K562 (cell line): ENCODE data around the gene TLR1. TPM values are rescaled to one million over a fixed set of nuclear protein-coding genes. Genes with fewer than 3 reads are reported as not detected.
A peak's percentile ranks its signal among the peaks of the same experiment; 100 is the strongest.

ENCODE experiments used
- ATAC-seq: fragments of 200-7000 bp; cut with Tn5 transposase; 3 replicates; pipeline ENCODE4 v1.9.1; 2020; ENCODE audit warnings: moderate library complexity
- BruUV-seq: library from RNA; stranded (reverse); fragments of 400-500 nt; replicated peaks from 2 replicates; lab custom pipeline; 2021; lab: Mats Ljungman, UMichigan
- CTCF ChIA-PET: fragments of 300-600 bp; formaldehyde crosslinking; extraction: SDS; loops from one replicate; lab custom pipeline; 2021; ENCODE audit warnings: low intra/inter-chr PET ratio; lab: Yijun Ruan, JAX
- POLR2A ChIA-PET: fragments of 300-600, 350-650 bp; sonication (Branson Sonifier 250); formaldehyde crosslinking; extraction: SDS; loops from one replicate; lab custom pipeline; 2021; ENCODE audit warnings: antibody characterized with exemption, inconsistent platforms; lab: Yijun Ruan, JAX
- DNase-seq, 4 experiments: peaks; one replicate each; pipeline versions ENCODE4 v3.0.0 to v3.0.0-alpha.2; 2011 to 2018; ENCODE audit warnings: low spot score in 3 of 4, mixed read lengths in 3 of 4; ENCODE audit errors: extremely low read depth in 1 of 4
- FAIRE-seq: peaks from 2 replicates; lab custom pipeline; 2011; peaks lifted over from hg19 to GRCh38; lab: Jason Lieb, UNC
- H2AFZ ChIP-seq: 2 replicates; pipeline ENCODE4 v1.6.0; 2011; ENCODE audit warnings: low read depth, low read length, control low read depth, inconsistent platforms
- H3K27ac ChIP-seq: fragments of 200-600 bp; 3 replicates; pipeline ENCODE4 v1.8.0; 2011; ENCODE audit warnings: low read depth, mild to moderate bottlenecking, control low read depth, inconsistent platforms, low read length, moderate library complexity, mixed read lengths; ENCODE audit errors: extremely low read depth
- H3K27me3 ChIP-seq, 2 experiments: fragments of 300-600 bp in 1 of 2; 2 replicates in 1 of 2; 3 replicates in 1 of 2; pipeline versions ENCODE4 v1.6.0 to v1.8.0; 2011; ENCODE audit warnings: inconsistent platforms in 2 of 2, low read length in 2 of 2, mild to moderate bottlenecking in 1 of 2, mixed read lengths in 1 of 2, moderate library complexity in 1 of 2; ENCODE audit not compliant: control insufficient read depth in 2 of 2, insufficient read depth in 2 of 2
- H3K36me3 ChIP-seq: fragments of 300-600 bp; 3 replicates; pipeline ENCODE4 v1.8.0; 2011; ENCODE audit warnings: mild to moderate bottlenecking, low read length, inconsistent platforms; ENCODE audit not compliant: control insufficient read depth, insufficient read depth
- H3K4me1 ChIP-seq, 2 experiments: fragments of 200-600 bp in 1 of 2; replicated peaks in 1 of 2; 2 replicates in 1 of 2; 3 replicates in 1 of 2; pipeline versions ENCODE4 v1.5.1 to v1.8.0; 2011; ENCODE audit warnings: inconsistent platforms in 2 of 2, low read length in 2 of 2, mild to moderate bottlenecking in 1 of 2, mixed read lengths in 1 of 2, moderate library complexity in 1 of 2; ENCODE audit not compliant: control insufficient read depth in 2 of 2, insufficient read depth in 2 of 2
- H3K4me2 ChIP-seq: 2 replicates; pipeline ENCODE4 v1.6.1; 2011; ENCODE audit warnings: low read length, control low read depth, inconsistent platforms, mixed read lengths; ENCODE audit not compliant: insufficient read depth
- H3K4me3 ChIP-seq: fragments of 200-600 bp; sonication (generic), shearing (Covaris generic); 2 replicates; pipeline ENCODE4 v1.5.1; 2016; ENCODE audit warnings: control low read depth, inconsistent platforms
- H3K79me2 ChIP-seq: fragments of 200-600 bp; 3 replicates; pipeline ENCODE4 v1.8.0; 2011; ENCODE audit warnings: low read length, inconsistent platforms; ENCODE audit not compliant: control insufficient read depth, insufficient read depth
- H3K9ac ChIP-seq, 2 experiments: 2 replicates each; pipeline versions ENCODE4 v1.6.0 to v1.6.1; 2011; ENCODE audit warnings: low read depth in 2 of 2, low read length in 2 of 2, control low read depth in 1 of 2, inconsistent platforms in 1 of 2, mild to moderate bottlenecking in 1 of 2, mixed read lengths in 1 of 2; ENCODE audit not compliant: insufficient read depth in 1 of 2
- H3K9me1 ChIP-seq: one replicate; pipeline ENCODE4 v1.6.0; 2011; ENCODE audit warnings: inconsistent platforms, mild to moderate bottlenecking, low read length, moderate library complexity; ENCODE audit not compliant: control insufficient read depth, insufficient read depth
- H3K9me3 ChIP-seq: replicated peaks from 2 replicates; pipeline ENCODE4 v1.5.1; 2011; ENCODE audit warnings: low read depth, low read length, inconsistent platforms; ENCODE audit not compliant: control insufficient read depth, insufficient read depth
- H4K20me1 ChIP-seq: replicated peaks from 2 replicates; pipeline ENCODE4 v1.6.1; 2011; ENCODE audit warnings: low read length, inconsistent platforms, mixed read lengths; ENCODE audit not compliant: control insufficient read depth, insufficient read depth
- CTCF ChIP-seq, 3 experiments: IDR thresholded peaks in 2 of 3; conservative IDR thresholded peaks in 1 of 3; 2 replicates each; pipeline ENCODE4 v1.5.1; 2011 to 2012; ENCODE audit warnings: low read length in 3 of 3, mild to moderate bottlenecking in 3 of 3, control low read depth in 2 of 3, improper control_type of control experiment in 1 of 3, inconsistent platforms in 1 of 3, low read depth in 1 of 3, mixed read lengths in 1 of 3, moderate library complexity in 1 of 3; ENCODE audit not compliant: insufficient read depth in 2 of 3
- HOXB6 ChIP-seq: fragments of 250-450 bp; sonication (Bioruptor Pico); IDR thresholded peaks from 2 replicates; pipeline ENCODE4 v1.5.1; 2022; ENCODE audit warnings: mild to moderate bottlenecking, borderline replicate concordance
- RAD21 ChIP-seq, 2 experiments: fragments of 250-450 bp in 1 of 2; fragments of 450-650 bp in 1 of 2; sonication (Bioruptor Pico) in 1 of 2; formaldehyde crosslinking in 1 of 2; IDR thresholded peaks in 1 of 2; conservative IDR thresholded peaks in 1 of 2; 2 replicates each; pipeline versions ENCODE4 v1.4.0 to v1.8.0; 2020 to 2022; ENCODE audit warnings: mild to moderate bottlenecking in 2 of 2, moderate library complexity in 1 of 2
- REST ChIP-seq, 2 experiments: fragments of 450-650 bp; formaldehyde crosslinking in 1 of 2; IDR thresholded peaks; 2 replicates each; pipeline versions ENCODE4 v1.4.0 to v1.6.1; 2014 to 2020; ENCODE audit warnings: mild to moderate bottlenecking in 2 of 2, borderline replicate concordance in 1 of 2, low read depth in 1 of 2
- TAF1 ChIP-seq: IDR thresholded peaks from 2 replicates; pipeline ENCODE4 v1.6.1; 2011; ENCODE audit warnings: mild to moderate bottlenecking, low read length, moderate library complexity; ENCODE audit not compliant: insufficient read depth, control insufficient read depth, severe bottlenecking; ENCODE audit errors: extremely low read depth
- ZNF146 ChIP-seq: IDR thresholded peaks from one replicate; pipeline ENCODE4 v1.6.1; 2018; ENCODE audit warnings: missing compliant biosample characterization; ENCODE audit not compliant: unreplicated experiment
- WGBS: fragments of 100-300 bp; shearing (Covaris generic); methylation state at CpG from one replicate; pipeline ENCODE4 v1.1.6; 2016; ENCODE audit warnings: low coverage, mixed read lengths; ENCODE audit not compliant: insufficient coverage; ENCODE audit errors: missing lambda C conversion rate; 5-methylcytosine and 5-hydroxymethylcytosine counted together
- in situ Hi-C: fragments of 300-500 bp; cut with MboI; formaldehyde crosslinking; loops from 4 replicates; pipeline ENCODE4 v1.15.0; 2018; ENCODE audit warnings: inconsistent platforms, mixed read lengths
- intact Hi-C: fragments of 100-400 bp; cut with micrococcal nuclease; formaldehyde crosslinking; loops from 2 replicates; pipeline ENCODE4 v1.14.2; 2022
- polyA plus RNA-seq, 8 experiments: library from polyadenylated mRNA; depleted of rRNA in 4 of 8; stranded (reverse) in 5 of 8; unstranded in 3 of 8; fragments of >200 nt; fragmentation: Nextera tagmentation in 2 of 8; fragmentation: Illumina TruSeq in 1 of 8; extraction: Ambion mirVana in 2 of 8; extraction: Trizol in 1 of 8; gene quantifications; 2 replicates each; pipeline versions ENCODE4 v1.2.1 to v1.2.3, GENCODE V29; 2011 to 2014; ENCODE audit warnings: inconsistent platforms in 1 of 8, missing spikeins in 1 of 8
- total RNA-seq, 7 experiments: library from RNA; depleted of rRNA in 6 of 7; stranded (reverse); fragments of >200 nt in 6 of 7; fragmentation: Illumina TruSeq in 2 of 7; extraction: Trizol in 2 of 7; gene quantifications; 2 replicates each; pipeline versions ENCODE4 v1.2.1 to v1.2.3, GENCODE V29; 2011 to 2021; ENCODE audit warnings: low replicate concordance in 1 of 7

TLR1 gene
- total and polyA plus RNA-seq, 9 of the 15 experiments (the other 6 are each of a cell fraction or from before 2014, with no cell fraction given), result 0.11 to 0.49 (median 0.29) TPM

DNA sequence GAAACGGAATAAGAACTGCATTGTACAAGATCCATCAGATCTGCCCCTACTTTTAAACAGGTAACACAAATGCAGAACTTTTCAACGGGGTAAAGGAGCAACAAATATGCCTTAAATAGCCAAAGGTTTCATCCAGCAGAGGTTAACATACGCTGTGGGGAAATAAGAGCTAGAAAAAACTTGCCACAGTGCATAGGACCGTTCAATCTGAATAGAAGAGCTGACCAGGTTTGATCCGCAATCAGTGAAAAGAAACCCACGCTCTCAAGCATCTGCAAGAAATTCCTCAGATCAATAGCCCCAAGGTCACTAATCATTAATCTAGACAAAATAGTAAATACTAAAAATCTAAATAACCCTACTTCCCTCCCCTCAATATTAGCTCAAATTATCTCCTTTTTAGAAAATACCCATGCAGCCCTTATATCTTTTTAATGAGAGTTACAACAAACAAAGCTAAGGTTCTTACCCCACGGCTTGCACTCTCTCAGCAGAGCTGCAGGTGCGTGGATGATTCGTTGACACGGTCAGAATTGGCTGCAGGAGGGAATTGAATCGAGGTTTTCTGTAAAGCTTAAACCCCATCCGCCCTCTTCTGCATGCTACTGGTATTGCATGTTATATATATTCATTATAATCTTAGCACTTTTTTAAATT, 22.0 kb downstream of the TLR1 start, which contains the start of gene TLR10:
Gene TLR10, minus strand, starts transcription at position 539 of the 657 bp plus-strand sequence. CDS start 7,400 bp downstream, outside the sequence.
- no peak within 1 kb of the TSS for H2AFZ ChIP-seq
- H3K4me2 ChIP-seq, result no peak within 1 kb of the TSS
- peak; percentile 85 for FAIRE-seq
- H3K79me2 ChIP-seq, result no peaks in the 10 kb centered on the region
- TF ChIP-seq REST (IDR thresholded peaks at IDR 0.05; ENCODE audit: borderline replicate concordance), result peak; percentile 47; the same call in 1 of the 2 replicates
- no peak for TF ChIP-seq REST (CRISPR knock-in tag; IDR thresholded peaks at IDR 0.05; ENCODE audit: low read depth)
- peak; percentile 52 to 72 (median 59) for TF ChIP-seq CTCF (IDR thresholded peaks at IDR 0.05 in 2 of 3, conservative IDR thresholded peaks at IDR 0.05 in 1 of 3; ENCODE audit: insufficient read depth in 2 of 3, low read depth in 1 of 3, low read length in 3 of 3)
- no peak for TF ChIP-seq ZNF146
- no peak for TF ChIP-seq TAF1
- TF ChIP-seq RAD21 (CRISPR knock-in tag; conservative IDR thresholded peaks at IDR 0.05 in 1 of 2, IDR thresholded peaks at IDR 0.05 in 1 of 2), result peak; percentile 60 to 71
- no peak for TF ChIP-seq HOXB6 (CRISPR knock-in tag)
- TF ChIP-seq, all 486 proteins: peak for 3
- no peaks in the 10 kb centered on the region for H3K4me1 ChIP-seq
- 4% methylated on average over 12 of the region's 12 CpGs for WGBS
- H3K9me1 ChIP-seq, result no peaks in the 10 kb centered on the region
- H3K9ac ChIP-seq, result no peak within 1 kb of the TSS
- H4K20me1 ChIP-seq, result no peaks in the 10 kb centered on the region
- peaks cover 0 to 9% of the 10 kb centered on the region in 2 experiments; a peak in 3 of 5 replicates for H3K27me3 ChIP-seq
- in situ Hi-C loops (no loop called here), intact Hi-C loops (loop anchor here (2.0 to 5.0 kb wide), 2 partner anchors 75 to 720 kb away; partner anchors contain the start of gene TLR6)
- ChIA-PET POLR2A (interaction anchor here (0.5 to 1.2 kb wide), 5 partner anchors 11 to 224 kb away, joined by 3 to 4 read pairs (median 3); no protein-coding TSS in a partner anchor), CTCF (interaction anchor here (0.5 to 1.9 kb wide), 3 partner anchors 602 to 720 kb away, joined by 3 to 14 read pairs (median 5); no protein-coding TSS in a partner anchor)
- H3K36me3 ChIP-seq, result no peaks in the 10 kb centered on the region
- DNase-seq (peak; percentile 39 to 60 (median 42)), ATAC-seq (peak; percentile 84)
- no TSS peak for BruUV-seq
- no peak within 1 kb of the TSS for H3K27ac ChIP-seq
- no peaks in the 10 kb centered on the region for H3K9me3 ChIP-seq
- H3K4me3 ChIP-seq, result no peak within 1 kb of the TSS
